ENCODE results near the gene ESYT2. TPM values are rescaled to one million over a fixed set of nuclear protein-coding genes. Genes with fewer than 3 reads are reported as not detected.
"Not testable (repeated sequence)": the region's sequence is repeated elsewhere in the genome, so short reads cannot be mapped to it uniquely, and the experiment has no call there.

Gene ESYT2
- 10 to 100 TPM; 68.3 to 95.8 (median 82.6) TPM for total RNA-seq

- peak within 1 kb of the TSS; percentile 99 for H3K4me3 ChIP-seq
- H3K27me3 ChIP-seq = no peaks in the 10 kb centered on the region
- peak within 1 kb of the TSS; percentile 98 for H3K27ac ChIP-seq
- H3K4me1 ChIP-seq = peaks cover 17% of the 10 kb centered on the region
- 0% methylated on average over 9 of the region's 120 CpGs for WGBS
- no peaks in the 10 kb centered on the region for H3K9me3 ChIP-seq
- TF ChIP-seq POLR2A (IDR thresholded peaks at IDR 0.05) (peak; percentile 76 to 96), POLR2AphosphoS5 (IDR thresholded peaks at IDR 0.05) (peak; percentile 72 to 96 (median 80)), CTCF (IDR thresholded peaks at IDR 0.05) (no peak), EP300 (IDR thresholded peaks at IDR 0.05) (peak; percentile 78)
- H3K36me3 ChIP-seq = no peaks in the 10 kb centered on the region
- DNase-seq (ENCODE audit: low spot score in 2 of 2) = peak; percentile 98 to 99
These were observed at the start of gene ESYT2 for GRCh38 chr7:158829342-158830210. Gene ESYT2, minus strand, starts transcription at chr7:158829509. Its CDS starts 91 bp downstream, at chr7:158829418.

- 95% methylated on average over 29 of the region's 41 CpGs for WGBS
- H3K36me3 ChIP-seq = peaks cover 80% of the 10 kb centered on the region
- H3K4me3 ChIP-seq; H3K4me1 ChIP-seq; H3K27ac ChIP-seq; H3K27me3 ChIP-seq; H3K9me3 ChIP-seq; DNase-seq (ENCODE audit: low spot score in 2 of 2): not testable (repeated sequence)
These were observed 49.1 kb upstream of the ESYT2 start for GRCh38 chr7:158878151-158879079.

- no peaks in the 10 kb centered on the region for H3K9me3 ChIP-seq
- H3K4me1 ChIP-seq = no peaks in the 10 kb centered on the region
- DNase-seq (ENCODE audit: low spot score in 2 of 2) = no peak
- H3K27ac ChIP-seq = no peak overlapping the region
- peaks cover 76% of the 10 kb centered on the region for H3K36me3 ChIP-seq
- 94% methylated on average over 23 of the region's 23 CpGs for WGBS
- H3K27me3 ChIP-seq = no peaks in the 10 kb centered on the region
- TF ChIP-seq EP300 (IDR thresholded peaks at IDR 0.05) (no peak), POLR2A (IDR thresholded peaks at IDR 0.05) (no peak), POLR2AphosphoS5 (IDR thresholded peaks at IDR 0.05) (no peak), CTCF (IDR thresholded peaks at IDR 0.05) (no peak)
- H3K4me3 ChIP-seq = no peak overlapping the region
These were observed 47.7 kb upstream of the ESYT2 start for GRCh38 chr7:158876984-158877383.

GRCh38 chr7:158869876-158870275 is 40.6 kb upstream of the ESYT2 start:
- WGBS = 90% methylated on average over 9 of the region's 9 CpGs
- Histone ChIP-seq H3K4me1 (peaks cover 7% of the 10 kb centered on the region), H3K27me3 (no peaks in the 10 kb centered on the region), H3K9me3 (no peaks in the 10 kb centered on the region), H3K36me3 (peaks cover 27% of the 10 kb centered on the region), H3K4me3 (no peak overlapping the region), H3K27ac (no peak overlapping the region)
- DNase-seq (ENCODE audit: low spot score in 2 of 2) = no peak
- no peak for TF ChIP-seq EP300 (IDR thresholded peaks at IDR 0.05)
- TF ChIP-seq CTCF (IDR thresholded peaks at IDR 0.05) = no peak
- no peak for TF ChIP-seq POLR2AphosphoS5 (IDR thresholded peaks at IDR 0.05)
- no peak for TF ChIP-seq POLR2A (IDR thresholded peaks at IDR 0.05)

GRCh38 chr7:158868764-158869410 is 39.6 kb upstream of the ESYT2 start:
- Histone ChIP-seq H3K27me3 (no peaks in the 10 kb centered on the region), H3K36me3 (peaks cover 21% of the 10 kb centered on the region), H3K4me3 (no peak overlapping the region), H3K9me3 (no peaks in the 10 kb centered on the region), H3K27ac (no peak overlapping the region), H3K4me1 (peaks cover 17% of the 10 kb centered on the region)
- TF ChIP-seq POLR2A (IDR thresholded peaks at IDR 0.05) = no peak
- TF ChIP-seq EP300 (IDR thresholded peaks at IDR 0.05) = no peak
- no peak for TF ChIP-seq POLR2AphosphoS5 (IDR thresholded peaks at IDR 0.05)
- no peak for TF ChIP-seq CTCF (IDR thresholded peaks at IDR 0.05)
- WGBS = 74% methylated on average over 5 of the region's 7 CpGs
- DNase-seq (ENCODE audit: low spot score in 2 of 2) = no peak
